Right cardiac atrium (tissue), 5 donors: ENCODE results near the gene ATP6V0B. TPM values are rescaled to one million over a fixed set of nuclear protein-coding genes. Genes with fewer than 3 reads are reported as not detected.
A peak's percentile ranks its signal among the peaks of the same experiment; 100 is the strongest.

ENCODE experiments used
- ATAC-seq, 2 donors: fragments of 200-7000 bp; cut with Tn5 transposase; one replicate each; pipeline versions ENCODE4 v1.8.0 to v1.9.1; 2020; ENCODE audit warnings: moderate library complexity in 2 of 2, mild to moderate bottlenecking in 1 of 2
- DNase-seq, 3 donors: peaks; one replicate each; pipeline ENCODE4 v3.0.0-alpha.2; 2020
- H3K27ac ChIP-seq: one replicate; pipeline ENCODE4 v1.5.1; 2013; ENCODE audit warnings: mild to moderate bottlenecking, low read length, control low read depth, moderate library complexity
- H3K27me3 ChIP-seq: one replicate; pipeline ENCODE4 v1.6.1; 2013; ENCODE audit not compliant: control insufficient read depth, insufficient read depth
- H3K4me1 ChIP-seq: one replicate; pipeline ENCODE4 v1.6.1; 2013; ENCODE audit warnings: low read length; ENCODE audit not compliant: control insufficient read depth, insufficient read depth
- H3K4me3 ChIP-seq: one replicate; pipeline ENCODE4 v1.5.1; 2013; ENCODE audit warnings: low read length, control low read depth
- H3K9me3 ChIP-seq: one replicate; pipeline ENCODE4 v1.6.1; 2013; ENCODE audit warnings: low read length; ENCODE audit not compliant: control insufficient read depth
- WGBS: extraction: QIAGEN DNeasy Blood & Tissue Kit; methylation state at CpG from one replicate; pipeline ENCODE4 v1.1.7; 2013; 5-methylcytosine and 5-hydroxymethylcytosine counted together
- intact Hi-C, 4 donors: fragments of 100-400 bp; cut with DNase I; formaldehyde crosslinking; loops; one replicate each; pipeline versions ENCODE4 v1.11.0 to v1.14.0; 2022 to 2023
- polyA plus RNA-seq: library from polyadenylated mRNA; stranded (reverse); fragments of 200-250 nt; gene quantifications from one replicate; pipeline ENCODE4 v1.2.3, GENCODE V29; 2013
- total RNA-seq, 4 donors: library from RNA; stranded (reverse); fragmentation: NEBNext Ultra II Directional; extraction: Animal tissue kit (Norgen Biotek cat#: 25700); gene quantifications; one replicate each; pipeline ENCODE4 v1.2.1, GENCODE V29; 2021
- donor health status: healthy with polysubstance abuse.
- donor health status: DM: no; HTN: yes; CAD: no.
- donor health status: DM: no; HTN: no; CAD: no.
- donor health status: DM: no; HTN: yes; CAD: no; lungs with severe emphysema.
- donor health status: DM: yes; HTN: yes; CAD: no.

Gene ATP6V0B
- total and polyA plus RNA-seq, 5 donors, result 76.9 to 118 (median 110) TPM

DNA sequence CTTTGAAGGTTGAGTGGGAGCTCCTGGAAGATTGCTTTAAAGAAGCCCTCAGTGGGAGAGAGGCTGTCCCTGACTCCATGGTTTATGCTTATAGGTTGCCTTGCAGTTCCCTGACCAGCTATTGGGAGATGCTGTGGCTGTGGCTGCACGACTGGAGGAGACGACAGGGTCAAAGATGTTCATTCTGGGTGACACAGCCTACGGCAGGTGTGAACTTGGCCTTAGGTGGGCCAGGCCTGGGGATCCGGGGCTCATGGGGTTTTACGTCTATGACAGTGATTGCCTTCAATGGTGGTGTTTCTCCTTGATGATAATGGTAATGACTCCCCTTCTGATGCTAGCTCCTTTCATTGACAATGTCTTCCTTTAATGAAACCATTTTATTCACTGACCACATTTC lies 4.3 kb upstream of the ATP6V0B start:
- peaks cover 5% of the 10 kb centered on the region for H3K4me1 ChIP-seq
- ATAC-seq (no peak), DNase-seq (no peak)
- no peak overlapping the region for H3K27ac ChIP-seq
- 49% methylated on average over 5 of the region's 5 CpGs for WGBS
- no peaks in the 10 kb centered on the region for H3K9me3 ChIP-seq
- intact Hi-C loops, result no loop called here
- no peaks in the 10 kb centered on the region for H3K27me3 ChIP-seq
- H3K4me3 ChIP-seq, result peak overlapping the region; percentile 87

DNA sequence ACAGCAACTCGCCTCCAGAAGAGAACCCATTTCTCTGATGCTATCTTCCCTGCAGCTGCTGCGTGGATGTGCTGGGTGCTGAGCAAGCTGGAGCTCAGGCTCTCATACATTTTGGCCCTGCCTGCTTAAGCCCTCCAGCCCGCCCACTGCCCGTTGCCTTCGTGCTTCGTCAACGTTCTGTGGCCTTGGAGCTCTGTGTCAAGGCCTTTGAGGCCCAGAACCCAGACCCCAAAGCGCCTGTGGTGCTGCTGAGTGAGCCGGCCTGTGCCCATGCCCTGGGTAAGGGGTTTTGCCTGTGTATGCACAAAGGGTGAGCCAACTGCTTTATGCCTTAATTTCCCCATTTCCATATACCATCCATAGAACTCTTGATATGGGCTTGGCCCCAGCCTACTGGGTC lies 3.8 kb upstream of the ATP6V0B start:
- intact Hi-C loops, result no loop called here
- 91% methylated on average over 9 of the region's 9 CpGs for WGBS
- H3K27ac ChIP-seq, result no peak overlapping the region
- DNase-seq (no peak), ATAC-seq (no peak)
- no peaks in the 10 kb centered on the region for H3K9me3 ChIP-seq
- H3K4me1 ChIP-seq, result peaks cover 5% of the 10 kb centered on the region
- no peaks in the 10 kb centered on the region for H3K27me3 ChIP-seq
- no peak overlapping the region for H3K4me3 ChIP-seq

DNA sequence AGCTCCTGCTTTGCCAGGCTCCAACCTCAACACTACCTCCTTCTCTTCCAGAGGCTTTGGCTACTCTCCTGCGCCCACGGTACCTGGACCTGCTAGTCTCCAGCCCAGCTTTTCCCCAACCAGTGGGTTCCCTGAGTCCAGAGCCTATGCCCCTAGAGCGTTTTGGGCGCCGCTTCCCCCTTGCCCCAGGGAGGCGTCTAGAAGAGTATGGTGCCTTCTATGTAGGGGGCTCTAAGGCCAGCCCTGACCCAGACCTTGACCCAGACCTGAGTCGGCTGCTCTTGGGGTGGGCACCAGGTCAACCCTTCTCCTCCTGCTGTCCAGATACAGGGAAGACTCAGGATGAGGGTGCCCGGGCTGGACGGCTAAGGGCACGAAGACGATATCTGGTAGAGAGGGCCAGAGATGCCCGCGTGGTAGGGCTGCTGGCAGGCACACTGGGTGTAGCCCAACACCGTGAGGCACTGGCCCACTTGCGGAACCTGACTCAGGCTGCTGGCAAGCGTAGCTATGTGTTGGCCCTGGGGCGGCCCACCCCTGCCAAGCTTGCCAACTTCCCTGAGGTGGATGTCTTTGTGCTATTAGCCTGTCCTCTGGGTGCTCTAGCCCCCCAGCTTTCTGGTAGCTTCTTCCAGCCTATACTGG lies 3.3 kb upstream of the ATP6V0B start:
- Histone ChIP-seq H3K27ac (no peak overlapping the region), H3K9me3 (no peaks in the 10 kb centered on the region), H3K4me3 (no peak overlapping the region), H3K4me1 (peaks cover 5% of the 10 kb centered on the region), H3K27me3 (no peaks in the 10 kb centered on the region)
- WGBS, result 97% methylated on average over 17 of the region's 17 CpGs
- DNase-seq (peak in 1 of 3 donors; percentile 59), ATAC-seq (no peak)
- intact Hi-C loops, result no loop called here

DNA sequence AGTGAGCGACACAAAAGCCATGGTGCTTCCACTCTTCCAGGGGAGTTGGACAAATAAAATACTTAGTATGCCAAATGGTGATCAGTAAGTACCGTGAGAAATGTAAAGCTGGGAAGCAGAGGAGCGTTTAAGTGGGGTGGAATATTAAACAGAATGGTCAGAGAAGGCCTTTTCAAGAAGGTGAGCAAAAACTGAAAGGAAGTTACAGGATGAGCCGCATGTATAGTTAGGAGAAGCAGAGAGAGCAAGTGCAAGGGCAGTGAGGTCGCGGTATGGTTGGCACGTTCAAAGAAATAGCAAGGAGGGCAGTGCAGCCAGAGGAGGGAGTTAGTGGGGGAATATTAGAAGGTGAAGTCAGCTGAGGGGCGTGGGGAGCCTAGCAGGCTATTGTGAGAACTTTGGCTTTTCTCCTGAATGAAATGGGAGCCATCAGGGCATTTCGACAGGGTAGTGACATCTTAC lies 748 bp upstream of the ATP6V0B start:
- intact Hi-C loops, result no loop called here
- H3K27me3 ChIP-seq, result no peaks in the 10 kb centered on the region
- peak overlapping the region; percentile 74 for H3K27ac ChIP-seq
- no peak for ATAC-seq
- WGBS, result 43% methylated on average over 9 of the region's 9 CpGs
- H3K9me3 ChIP-seq, result no peaks in the 10 kb centered on the region
- peak overlapping the region; percentile 47 for H3K4me3 ChIP-seq
- peaks cover 5% of the 10 kb centered on the region for H3K4me1 ChIP-seq
- DNase-seq, result peak in 1 of 3 donors; percentile 48

DNA sequence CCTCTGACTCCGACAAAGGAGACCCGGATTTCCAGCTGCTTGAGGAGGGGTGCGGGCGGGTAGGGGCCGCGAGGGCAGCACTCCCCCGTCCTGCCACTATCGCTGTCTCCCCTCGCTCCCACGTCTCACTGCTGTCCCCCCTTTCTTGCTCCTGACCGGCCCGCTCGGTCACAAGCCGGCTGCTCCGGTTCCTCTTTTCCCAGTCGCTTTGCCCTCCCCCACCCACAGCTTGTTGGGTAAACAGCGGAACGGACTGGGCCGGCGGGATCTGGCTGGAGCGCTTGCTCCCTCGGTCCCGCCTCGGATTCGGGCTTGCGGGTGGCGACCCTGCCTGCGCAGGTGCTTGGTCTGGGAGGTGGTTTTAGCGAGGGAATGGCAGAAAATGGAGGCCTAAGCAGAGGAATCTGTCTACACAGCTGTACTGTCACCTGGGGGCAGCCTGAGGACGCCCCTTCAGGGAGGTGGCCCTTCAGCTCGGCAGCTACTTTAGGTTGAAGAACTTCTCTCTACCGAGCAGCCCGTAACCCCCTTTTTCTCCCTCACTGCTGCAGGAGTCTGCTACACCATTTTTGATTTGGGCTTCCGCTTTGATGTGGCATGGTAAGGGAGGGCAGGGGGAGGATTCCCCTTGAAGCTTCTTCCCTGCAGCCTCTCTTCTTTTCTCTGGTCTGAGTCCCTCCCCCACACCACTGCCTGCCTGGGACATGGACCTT lies 645 bp downstream of the ATP6V0B start:
- 2% methylated on average over 34 of the region's 34 CpGs for WGBS
- peak overlapping the region; percentile 77 for H3K27ac ChIP-seq

DNA sequence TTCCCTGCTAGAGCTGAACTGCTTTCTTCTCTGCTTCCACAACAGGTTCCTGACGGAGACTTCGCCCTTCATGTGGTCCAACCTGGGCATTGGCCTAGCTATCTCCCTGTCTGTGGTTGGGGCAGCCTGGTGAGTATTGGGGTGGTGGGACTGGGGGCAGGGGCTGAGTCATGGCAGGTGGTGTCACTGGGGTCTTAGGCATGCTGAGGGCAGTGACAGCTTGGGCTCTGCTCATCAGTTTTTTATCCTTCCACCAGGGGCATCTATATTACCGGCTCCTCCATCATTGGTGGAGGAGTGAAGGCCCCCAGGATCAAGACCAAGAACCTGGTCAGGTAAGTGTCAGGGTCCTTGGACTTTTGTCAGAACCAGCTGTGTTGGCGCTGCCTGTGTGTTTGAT lies 1.3 kb downstream of the ATP6V0B start:
- Histone ChIP-seq H3K4me3 (peak overlapping the region; percentile 64), H3K9me3 (no peaks in the 10 kb centered on the region), H3K4me1 (peaks cover 2% of the 10 kb centered on the region), H3K27ac (no peak overlapping the region), H3K27me3 (no peaks in the 10 kb centered on the region)
- ATAC-seq (no peak), DNase-seq (no peak)
- 83% methylated on average over 4 of the region's 4 CpGs for WGBS
- intact Hi-C loops, result no loop called here

More for the DNA sequence above, 645 bp downstream of the ATP6V0B start:
- peak; percentile 68 to 87 (median 85) for DNase-seq
- intact Hi-C loops, result no loop called here
- H3K27me3 ChIP-seq, result no peaks in the 10 kb centered on the region
- H3K9me3 ChIP-seq, result no peaks in the 10 kb centered on the region
- H3K4me1 ChIP-seq, result peaks cover 4% of the 10 kb centered on the region
- H3K4me3 ChIP-seq, result peak overlapping the region; percentile 64
- peak; percentile 5 to 10 for ATAC-seq

DNA sequence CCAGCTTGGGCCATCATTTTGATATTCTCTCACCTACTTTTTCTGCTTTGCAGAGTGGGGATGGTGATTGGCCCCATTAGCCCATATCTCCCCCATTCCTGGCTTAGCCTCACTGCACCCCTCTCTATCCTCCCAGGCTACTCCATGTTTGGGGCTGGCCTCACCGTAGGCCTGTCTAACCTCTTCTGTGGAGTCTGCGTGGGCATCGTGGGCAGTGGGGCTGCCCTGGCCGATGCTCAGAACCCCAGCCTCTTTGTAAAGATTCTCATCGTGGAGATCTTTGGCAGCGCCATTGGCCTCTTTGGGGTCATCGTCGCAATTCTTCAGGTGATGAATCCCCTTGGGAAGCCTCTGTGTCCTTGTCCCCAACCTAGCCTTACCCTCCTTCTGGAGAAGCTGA lies 2.1 kb downstream of the ATP6V0B start:
- H3K27ac ChIP-seq, result no peak overlapping the region
- WGBS, result 94% methylated on average over 8 of the region's 8 CpGs
- H3K27me3 ChIP-seq, result no peaks in the 10 kb centered on the region
- intact Hi-C loops, result no loop called here
- peaks cover 2% of the 10 kb centered on the region for H3K4me1 ChIP-seq
- no peak overlapping the region for H3K4me3 ChIP-seq
- H3K9me3 ChIP-seq, result no peaks in the 10 kb centered on the region
- ATAC-seq (no peak), DNase-seq (no peak)

DNA sequence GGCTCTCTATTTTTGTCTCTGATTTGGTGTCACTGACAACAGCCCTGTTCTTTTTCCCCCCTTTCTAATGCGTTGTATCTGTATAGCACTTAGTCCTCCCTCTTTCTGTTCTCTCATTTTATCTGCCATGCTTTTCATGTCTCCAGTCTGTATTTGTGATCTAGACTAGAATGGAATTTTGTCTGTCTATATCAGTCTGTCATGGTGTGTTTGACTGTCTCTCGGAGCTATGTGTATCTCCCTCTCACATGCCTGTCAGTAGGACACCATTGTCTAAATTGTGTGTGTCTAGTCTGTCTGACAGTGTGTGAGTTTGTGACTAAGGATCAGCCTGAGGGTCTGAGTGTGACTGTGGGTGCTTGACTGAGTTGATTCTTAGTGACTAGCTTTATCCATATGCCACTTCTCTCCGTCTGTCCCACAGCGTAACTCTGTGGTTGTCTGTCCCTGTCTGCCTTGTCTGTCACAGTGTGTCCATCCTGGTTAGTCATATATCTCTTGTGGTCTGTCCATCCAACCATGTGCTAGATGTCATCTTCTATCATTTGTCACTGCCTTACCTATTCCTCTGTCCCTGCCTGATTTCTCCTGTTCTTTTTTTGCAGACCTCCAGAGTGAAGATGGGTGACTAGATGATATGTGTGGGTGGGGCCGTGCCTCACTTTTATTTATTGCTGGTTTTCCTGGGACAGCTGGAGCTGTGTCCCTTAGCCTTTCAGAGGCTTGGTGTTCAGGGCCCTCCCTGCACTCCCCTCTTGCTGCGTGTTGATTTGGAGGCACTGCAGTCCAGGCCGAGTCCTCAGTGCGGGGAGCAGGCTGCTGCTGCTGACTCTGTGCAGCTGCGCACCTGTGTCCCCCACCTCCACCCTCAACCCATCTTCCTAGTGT lies 2.9 kb downstream of the ATP6V0B start:
- Histone ChIP-seq H3K4me3 (no peak overlapping the region), H3K9me3 (no peaks in the 10 kb centered on the region), H3K27me3 (no peaks in the 10 kb centered on the region), H3K27ac (no peak overlapping the region), H3K4me1 (peaks cover 2% of the 10 kb centered on the region)
- DNase-seq (no peak), ATAC-seq (no peak)
- 88% methylated on average over 9 of the region's 9 CpGs for WGBS
- intact Hi-C loops, result no loop called here

DNA sequence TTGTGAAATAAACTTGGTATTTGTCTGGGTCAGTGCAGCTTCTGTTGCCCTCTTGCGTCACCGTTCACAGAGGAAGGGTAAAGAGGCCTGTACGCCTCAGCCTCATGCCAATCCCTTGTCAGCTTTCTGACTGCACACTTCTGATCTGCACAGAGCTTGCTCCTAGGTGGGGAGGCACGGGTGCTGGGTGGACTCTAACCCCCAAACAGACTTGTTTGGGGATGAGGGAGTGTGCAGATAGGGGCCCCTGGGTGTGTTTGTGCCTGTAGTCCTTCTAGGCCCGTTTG lies 3.4 kb downstream of the ATP6V0B start:
- no peaks in the 10 kb centered on the region for H3K27me3 ChIP-seq
- ATAC-seq (no peak), DNase-seq (peak in 1 of 3 donors; percentile 21)
- H3K9me3 ChIP-seq, result no peaks in the 10 kb centered on the region
- no peak overlapping the region for H3K4me3 ChIP-seq
- H3K4me1 ChIP-seq, result peaks cover 2% of the 10 kb centered on the region
- intact Hi-C loops, result no loop called here
- H3K27ac ChIP-seq, result no peak overlapping the region
- 69% methylated on average over 5 of the region's 5 CpGs for WGBS

DNA sequence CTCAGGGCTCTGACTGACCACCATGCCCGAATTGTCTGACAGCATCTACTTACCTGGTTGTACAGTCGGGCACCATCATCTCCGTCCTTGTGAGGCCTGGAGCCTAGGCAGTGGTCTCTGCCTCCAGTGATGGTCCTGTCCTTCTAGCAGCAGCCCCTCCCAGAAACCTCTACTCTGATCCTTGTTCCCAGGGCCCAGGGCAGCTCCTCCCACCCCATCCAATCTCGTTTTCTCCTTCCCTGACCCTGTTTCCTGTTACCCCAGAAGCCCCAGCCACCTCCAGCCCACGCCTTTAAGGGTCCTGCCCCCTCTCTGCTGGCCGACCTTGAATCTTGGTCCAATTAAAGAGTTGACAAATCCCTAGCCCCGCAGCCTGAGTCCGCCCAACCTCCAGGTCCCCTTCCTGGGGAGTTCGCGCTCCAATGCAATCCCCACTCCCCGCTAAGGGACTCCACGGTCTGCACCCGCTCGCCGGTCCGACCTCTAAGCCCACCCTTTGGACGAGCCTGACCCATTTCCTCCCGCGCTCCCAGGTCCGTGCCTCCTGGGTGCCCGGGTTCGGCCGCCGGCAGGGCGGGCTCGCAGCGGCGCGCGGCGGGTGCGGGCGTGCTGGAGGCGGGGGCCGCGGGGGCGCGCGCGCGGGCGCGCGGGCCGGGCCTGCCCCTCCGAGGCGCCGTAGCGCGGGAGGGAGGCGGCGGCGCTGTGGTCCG lies 3.9 kb downstream of the ATP6V0B start, which contains the start of gene B4GALT2:
B4GALT2 (plus strand) TSS at position 660 of the 710 bp plus-strand sequence. CDS start 1,951 bp downstream, outside the sequence.
- Histone ChIP-seq H3K9me3 (no peaks in the 10 kb centered on the region), H3K4me3 (peak within 1 kb of the TSS; percentile 82), H3K27ac (no peak within 1 kb of the TSS), H3K27me3 (no peaks in the 10 kb centered on the region), H3K4me1 (peaks cover 2% of the 10 kb centered on the region)
- DNase-seq, result peak; percentile 57 to 84 (median 84)
- no peak for ATAC-seq
- intact Hi-C loops, result no loop called here
- WGBS, result 5% methylated on average over 51 of the region's 54 CpGs
